Epithelial cell of esophagus (primary cell): Measurements from ENCODE around the gene OSGEPL1.
A peak's percentile ranks its signal among the peaks of the same experiment; 100 is the strongest.
"Not testable (repeated sequence)": the region's sequence is repeated elsewhere in the genome, so short reads cannot be mapped to it uniquely, and the experiment has no call there.

Source experiments
- DNase-seq: peaks from one replicate; pipeline ENCODE4 v3.0.0; 2010; ENCODE audit warnings: low read depth
- H3K4me3 ChIP-seq: 2 replicates; pipeline ENCODE4 v1.5.1; 2011; ENCODE audit warnings: mild to moderate bottlenecking, low read length, control low read depth
- CTCF ChIP-seq: IDR thresholded peaks from 2 replicates; pipeline ENCODE4 v1.5.1; 2011; ENCODE audit warnings: low read depth, mild to moderate bottlenecking, low read length, control low read depth, inconsistent platforms; ENCODE audit not compliant: insufficient read depth; ENCODE audit errors: missing control alignments

Gene OSGEPL1

GRCh38 chr2:189770590-189771322 is 8.2 kb upstream of the OSGEPL1 start:
- DNase-seq, result no peak
- H3K4me3 ChIP-seq, result no peak overlapping the region
- no peak for TF ChIP-seq CTCF

DNA sequence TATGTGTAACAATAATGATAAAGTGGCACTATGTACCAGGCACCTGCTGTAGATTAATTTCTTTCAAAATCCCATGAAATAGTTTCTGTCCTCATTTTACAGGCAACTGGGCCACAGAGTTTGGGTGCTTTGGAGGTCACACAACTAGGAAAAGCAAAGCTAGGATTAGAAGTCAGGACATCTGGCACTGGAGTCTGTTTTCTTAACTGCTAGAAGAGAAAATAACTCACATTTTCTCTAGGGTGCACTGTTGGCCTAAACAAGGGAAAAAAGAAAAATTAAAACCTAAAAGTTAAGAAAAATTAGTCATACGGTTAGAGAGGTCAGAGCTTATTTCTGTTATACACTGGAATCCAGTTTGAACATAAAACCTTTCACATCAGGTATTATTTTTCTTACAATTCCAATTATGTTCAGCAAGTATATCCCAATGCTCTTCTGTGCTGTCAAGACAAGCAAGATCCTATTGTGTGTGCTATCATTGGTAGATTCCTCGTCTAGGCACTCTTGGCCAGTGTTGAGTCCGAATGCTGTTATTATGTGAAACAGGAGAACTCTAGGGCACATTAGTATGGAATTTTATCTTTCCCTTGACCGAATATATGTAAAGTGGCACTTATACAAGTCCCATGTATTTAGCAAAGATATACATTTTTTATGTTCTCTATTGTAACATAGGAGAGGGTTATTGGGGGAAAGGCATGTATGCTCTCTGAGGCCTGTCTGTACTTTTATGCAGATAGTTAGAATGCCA is 1.5 kb upstream of the OSGEPL1 start:
- no peak for TF ChIP-seq CTCF
- H3K4me3 ChIP-seq, result peak overlapping the region; percentile 65
- no peak for DNase-seq

GRCh38 chr2:189762229-189762550 is 402 bp downstream of the OSGEPL1 start:
- TF ChIP-seq CTCF, result no peak
- DNase-seq, result no peak
- H3K4me3 ChIP-seq, result peak overlapping the region; percentile 65

DNA sequence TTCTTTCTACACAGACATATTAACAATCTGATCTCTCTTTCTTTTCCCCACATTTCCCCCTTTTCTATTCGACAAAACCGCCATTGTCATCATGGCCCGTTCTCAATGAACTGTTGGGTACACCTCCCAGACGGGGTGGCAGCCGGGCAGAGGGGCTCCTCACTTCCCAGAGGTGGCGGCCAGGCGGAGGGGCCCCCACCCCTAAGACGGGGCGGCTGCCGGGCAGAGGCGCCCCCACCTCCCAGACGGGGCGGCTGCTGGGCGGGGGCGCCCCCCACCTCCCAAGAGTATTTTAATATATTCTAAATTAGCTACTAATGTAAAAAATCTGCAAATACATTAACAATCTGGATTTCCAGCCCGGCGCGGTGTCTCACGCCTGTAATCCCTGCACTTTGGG is 2.4 kb downstream of the OSGEPL1 start:
- not testable (repeated sequence) for H3K4me3 ChIP-seq, DNase-seq

DNA sequence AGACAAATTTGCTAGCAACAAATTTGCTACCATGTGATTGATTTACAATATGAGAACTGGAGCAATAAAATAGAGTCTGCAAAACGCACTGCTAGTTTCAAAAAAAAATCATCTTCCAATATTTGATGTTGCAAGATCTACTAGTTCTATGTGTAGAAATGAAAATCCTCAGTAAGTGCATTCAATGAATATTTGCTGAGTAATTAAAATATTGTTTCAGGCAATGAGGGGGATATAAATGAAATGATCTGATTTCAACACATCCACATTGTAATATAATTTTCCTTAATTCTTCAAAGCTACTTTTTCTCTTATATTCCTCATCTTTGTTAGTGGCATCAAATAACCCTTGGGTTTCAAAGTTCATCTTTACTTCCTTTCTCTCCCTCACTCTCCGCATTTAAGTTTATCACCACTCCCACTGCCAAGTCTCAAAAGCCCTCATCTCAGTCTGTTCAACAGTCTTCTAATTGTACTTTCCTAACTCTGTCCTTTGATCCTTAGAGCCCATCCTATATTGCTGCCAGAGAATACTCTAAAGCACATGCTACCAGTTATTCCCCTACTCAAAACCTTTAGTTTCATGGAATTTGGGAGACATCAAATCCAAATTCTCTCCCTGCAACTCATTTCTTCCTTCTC is 6.2 kb downstream of the OSGEPL1 start:
- no peak for DNase-seq
- TF ChIP-seq CTCF, result no peak
- no peak overlapping the region for H3K4me3 ChIP-seq

DNA sequence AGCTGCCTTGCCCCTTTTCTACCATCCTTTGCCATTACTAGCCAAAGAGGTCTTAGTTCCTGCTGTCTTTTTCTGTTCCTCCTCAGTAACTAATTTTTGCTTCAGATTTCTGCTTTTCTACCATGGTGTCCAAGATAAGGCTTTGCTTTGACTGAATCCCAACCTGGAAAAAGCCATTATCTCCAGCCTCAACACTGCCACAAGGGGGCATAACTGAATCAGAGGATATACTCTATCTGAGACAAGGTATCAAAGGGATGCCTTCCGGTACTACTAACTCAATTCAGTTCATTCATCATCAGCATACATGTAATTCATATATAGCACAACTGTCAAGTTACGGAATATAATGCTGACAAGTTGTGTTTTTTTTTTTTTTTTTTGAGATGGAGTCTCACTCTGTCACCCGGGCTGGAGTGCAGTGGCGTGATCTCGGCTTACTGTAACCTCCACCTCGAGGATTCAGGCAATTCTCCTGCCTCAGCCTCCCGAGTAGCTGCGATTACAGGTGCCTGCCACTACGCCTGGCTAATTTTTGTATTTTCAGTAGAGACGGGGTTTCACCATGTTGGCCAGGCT is 11.4 kb downstream of the OSGEPL1 start:
- peak; percentile 45 for DNase-seq
- no peak overlapping the region for H3K4me3 ChIP-seq
- peak; percentile 83 for TF ChIP-seq CTCF

- no peak overlapping the region for H3K4me3 ChIP-seq
- DNase-seq, result no peak
- no peak for TF ChIP-seq CTCF
These were observed 33.2 kb downstream of the OSGEPL1 start for GRCh38 chr2:189729430-189729829.
